MCF 10A (cell line): ENCODE results near the gene CNNM2. TPM values are rescaled to one million over a fixed set of nuclear protein-coding genes. Genes with fewer than 3 reads are reported as not detected.

Experiments used
- BruUV-seq: library from RNA; stranded (reverse); fragments of 400-500 nt; replicated peaks from 2 replicates; lab custom pipeline; 2021; lab: Mats Ljungman, UMichigan
- CTCF ChIA-PET: fragments of 300-600 bp; sonication (Branson Sonifier 250); formaldehyde crosslinking; extraction: SDS; loops from one replicate; lab custom pipeline; 2021; ENCODE audit warnings: antibody characterized with exemption, inconsistent platforms; lab: Yijun Ruan, JAX
- POLR2A ChIA-PET: fragments of 300-600, 350-650 bp; sonication (Branson Sonifier 250); formaldehyde crosslinking; extraction: SDS; loops from one replicate; lab custom pipeline; 2020; ENCODE audit warnings: antibody characterized with exemption, inconsistent platforms; lab: Yijun Ruan, JAX
- DNase-seq: peaks from one replicate; pipeline ENCODE4 v3.0.0-alpha.2; 2018; ENCODE audit not compliant: unreplicated experiment
- H3K27ac Mint-ChIP-seq: one replicate; pipeline ENCODE4 v1.8.0; 2022; ENCODE audit warnings: mild to moderate bottlenecking, low read depth, mixed read lengths; ENCODE audit not compliant: unreplicated experiment
- H3K27me3 Mint-ChIP-seq: one replicate; pipeline ENCODE4 v1.8.0; 2022; ENCODE audit warnings: mixed read lengths; ENCODE audit not compliant: insufficient read depth, unreplicated experiment
- H3K36me3 Mint-ChIP-seq: one replicate; pipeline ENCODE4 v1.8.0; 2022; ENCODE audit warnings: mild to moderate bottlenecking, moderate library complexity, mixed read lengths; ENCODE audit not compliant: insufficient read depth, unreplicated experiment
- H3K4me1 Mint-ChIP-seq: one replicate; pipeline ENCODE4 v1.8.0; 2022; ENCODE audit warnings: mixed read lengths; ENCODE audit not compliant: insufficient read depth, unreplicated experiment
- H3K4me3 Mint-ChIP-seq: one replicate; pipeline ENCODE4 v1.8.0; 2022; ENCODE audit warnings: mild to moderate bottlenecking, moderate library complexity, mixed read lengths; ENCODE audit not compliant: unreplicated experiment
- H3K9me3 Mint-ChIP-seq: one replicate; pipeline ENCODE4 v1.8.0; 2022; ENCODE audit warnings: mixed read lengths; ENCODE audit not compliant: unreplicated experiment
- CTCF ChIP-seq: fragments of 200-600 bp; IDR thresholded peaks from one replicate; pipeline ENCODE4 v1.8.0; 2022; ENCODE audit warnings: antibody characterized with exemption, mild to moderate bottlenecking; ENCODE audit not compliant: unreplicated experiment
- intact Hi-C: fragments of 100-400 bp; cut with micrococcal nuclease; formaldehyde crosslinking; loops from 2 replicates; pipeline ENCODE4 v1.14.1; 2022
- total RNA-seq: library from RNA; stranded (reverse); gene quantifications from 2 replicates; pipeline ENCODE4 v1.2.3, GENCODE V29; 2022

Gene CNNM2
- total RNA-seq, 1 experiment from 2014 or later: 5.6 TPM

GRCh38 chr10:102880256-102880655 lies 37.8 kb upstream of the CNNM2 start:
- peaks cover 4% of the 10 kb centered on the region for H3K36me3 Mint-ChIP-seq
- no peak overlapping the region for H3K27ac Mint-ChIP-seq
- no peaks in the 10 kb centered on the region for H3K4me1 Mint-ChIP-seq
- no peaks in the 10 kb centered on the region for H3K9me3 Mint-ChIP-seq
- intact Hi-C loops: no loop called here
- no peak for DNase-seq
- no peak overlapping the region for H3K4me3 Mint-ChIP-seq
- POLR2A ChIA-PET: no interaction called here
- TF ChIP-seq CTCF: no peak
- H3K27me3 Mint-ChIP-seq: no peaks in the 10 kb centered on the region
- BruUV-seq: no TSS peak
- CTCF ChIA-PET: no interaction called here

GRCh38 chr10:102888048-102888447 lies 30.0 kb upstream of the CNNM2 start:
- Mint-ChIP-seq H3K4me1 (no peaks in the 10 kb centered on the region), H3K27ac (no peak overlapping the region), H3K27me3 (no peaks in the 10 kb centered on the region), H3K36me3 (peaks cover 4% of the 10 kb centered on the region), H3K4me3 (no peak overlapping the region), H3K9me3 (no peaks in the 10 kb centered on the region)
- CTCF ChIA-PET: interaction anchor here (0.6 to 1.0 kb wide), 5 partner anchors 14 to 219 kb away, joined by 3 to 4 read pairs (median 3); no protein-coding TSS in a partner anchor
- no TSS peak for BruUV-seq
- no peak for TF ChIP-seq CTCF
- intact Hi-C loops: no loop called here
- POLR2A ChIA-PET: no interaction called here
- DNase-seq: no peak

GRCh38 chr10:102894466-102895213 lies 23.5 kb upstream of the CNNM2 start:
- H3K4me1 Mint-ChIP-seq: no peaks in the 10 kb centered on the region
- H3K36me3 Mint-ChIP-seq: no peaks in the 10 kb centered on the region
- no peaks in the 10 kb centered on the region for H3K9me3 Mint-ChIP-seq
- ChIA-PET POLR2A (interaction anchor here (0.6 kb wide), 1 partner anchor 362 kb away, joined by 3 read pairs; no protein-coding TSS in a partner anchor), CTCF (interaction anchor here (0.6 to 0.7 kb wide), 2 partner anchors 69 to 117 kb away, joined by 3 read pairs; no protein-coding TSS in a partner anchor)
- no peak for TF ChIP-seq CTCF
- no peak overlapping the region for H3K4me3 Mint-ChIP-seq
- BruUV-seq: no TSS peak
- DNase-seq: no peak
- no peak overlapping the region for H3K27ac Mint-ChIP-seq
- H3K27me3 Mint-ChIP-seq: no peaks in the 10 kb centered on the region
- intact Hi-C loops: no loop called here

- POLR2A ChIA-PET: no interaction called here
- H3K36me3 Mint-ChIP-seq: no peaks in the 10 kb centered on the region
- no peak overlapping the region for H3K4me3 Mint-ChIP-seq
- no peaks in the 10 kb centered on the region for H3K27me3 Mint-ChIP-seq
- H3K27ac Mint-ChIP-seq: no peak overlapping the region
- DNase-seq: no peak
- no peaks in the 10 kb centered on the region for H3K9me3 Mint-ChIP-seq
- no peaks in the 10 kb centered on the region for H3K4me1 Mint-ChIP-seq
- CTCF ChIA-PET: interaction anchor here (1.2 to 6.9 kb wide), 7 partner anchors 13 to 173 kb away, joined by 3 to 124 read pairs (median 14); partner anchors contain the start of gene CYP17A1
- intact Hi-C loops: no loop called here
- no peak for TF ChIP-seq CTCF
- no TSS peak for BruUV-seq
Measured at GRCh38 chr10:102900006-102900405, 18.1 kb upstream of the CNNM2 start.
